ENCODE data around the gene RAB33B. TPM values are rescaled to one million over a fixed set of nuclear protein-coding genes. Genes with fewer than 3 reads are reported as not detected.
"Not testable (repeated sequence)": the region's sequence is repeated elsewhere in the genome, so short reads cannot be mapped to it uniquely, and the experiment has no call there.

The RAB33B gene
- total RNA-seq (2021; fragmentation: NEBNext Ultra II Directional; extraction: Animal tissue kit (Norgen Biotek cat#: 25700)), result 1 to 10 TPM; 3.7 to 5.6 (median 4.8) TPM
- long read RNA-seq, partial matches to known transcripts, result 0 of 8 reads
- long read RNA-seq, other reads (novel, unspliced or antisense), result 8 of 8 reads

GRCh38 chr4:139454111-139455045 lies at the start of gene RAB33B:
Gene RAB33B, plus strand, starts transcription at chr4:139454121. Its CDS starts 75 bp downstream, at chr4:139454196.
- peaks cover 2% of the 10 kb centered on the region; the same call in 1 of the 2 replicates for H3K27me3 Mint-ChIP-seq (ENCODE audit: insufficient read depth)
- H3K27ac Mint-ChIP-seq, result peak within 1 kb of the TSS; percentile 98
- H3K9me3 Mint-ChIP-seq, result no peaks in the 10 kb centered on the region
- H3K4me1 Mint-ChIP-seq (ENCODE audit: low read depth), result peaks cover 63% of the 10 kb centered on the region
- peak within 1 kb of the TSS; percentile 98 for H3K4me3 Mint-ChIP-seq
- H3K36me3 Mint-ChIP-seq (ENCODE audit: low read depth), result no peaks in the 10 kb centered on the region
- TF ChIP-seq, protein P1, sequence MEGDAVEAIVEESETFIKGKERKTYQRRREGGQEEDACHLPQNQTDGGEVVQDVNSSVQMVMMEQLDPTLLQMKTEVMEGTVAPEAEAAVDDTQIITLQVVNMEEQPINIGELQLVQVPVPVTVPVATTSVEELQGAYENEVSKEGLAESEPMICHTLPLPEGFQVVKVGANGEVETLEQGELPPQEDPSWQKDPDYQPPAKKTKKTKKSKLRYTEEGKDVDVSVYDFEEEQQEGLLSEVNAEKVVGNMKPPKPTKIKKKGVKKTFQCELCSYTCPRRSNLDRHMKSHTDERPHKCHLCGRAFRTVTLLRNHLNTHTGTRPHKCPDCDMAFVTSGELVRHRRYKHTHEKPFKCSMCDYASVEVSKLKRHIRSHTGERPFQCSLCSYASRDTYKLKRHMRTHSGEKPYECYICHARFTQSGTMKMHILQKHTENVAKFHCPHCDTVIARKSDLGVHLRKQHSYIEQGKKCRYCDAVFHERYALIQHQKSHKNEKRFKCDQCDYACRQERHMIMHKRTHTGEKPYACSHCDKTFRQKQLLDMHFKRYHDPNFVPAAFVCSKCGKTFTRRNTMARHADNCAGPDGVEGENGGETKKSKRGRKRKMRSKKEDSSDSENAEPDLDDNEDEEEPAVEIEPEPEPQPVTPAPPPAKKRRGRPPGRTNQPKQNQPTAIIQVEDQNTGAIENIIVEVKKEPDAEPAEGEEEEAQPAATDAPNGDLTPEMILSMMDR (IDR thresholded peaks at IDR 0.05), result no peak
- no peak for DNase-seq

DNA sequence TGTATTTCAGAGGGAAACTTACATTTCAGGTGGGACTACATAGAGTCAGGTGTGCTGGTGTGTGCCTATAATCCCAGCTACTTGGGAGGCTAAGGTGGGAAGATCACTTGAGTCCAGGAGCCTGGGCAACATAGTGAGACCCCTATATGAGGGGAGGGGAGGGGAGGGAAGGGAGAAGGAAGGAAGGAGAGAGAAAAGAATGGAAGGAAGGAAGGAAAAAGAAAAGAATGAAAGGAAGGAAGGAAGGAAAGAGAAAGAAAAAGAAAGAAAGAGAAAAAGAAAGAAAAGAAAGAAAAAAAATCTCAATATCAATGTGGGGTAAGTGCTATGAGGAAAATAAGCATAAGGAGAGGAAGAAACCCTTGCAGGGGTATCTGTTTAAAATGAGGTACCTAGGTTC lies 43.6 kb upstream of the RAB33B start:
- Mint-ChIP-seq H3K4me1 (ENCODE audit: low read depth) (no peaks in the 10 kb centered on the region), H3K9me3 (peaks cover 16% of the 10 kb centered on the region), H3K36me3 (ENCODE audit: low read depth) (peaks cover 35% of the 10 kb centered on the region), H3K27me3 (ENCODE audit: insufficient read depth) (no peaks in the 10 kb centered on the region; the same call in 1 of the 2 replicates), H3K4me3 (no peak overlapping the region), H3K27ac (no peak overlapping the region)
- TF ChIP-seq, protein P1 (IDR thresholded peaks at IDR 0.05), result no peak
- DNase-seq, result no peak

DNA sequence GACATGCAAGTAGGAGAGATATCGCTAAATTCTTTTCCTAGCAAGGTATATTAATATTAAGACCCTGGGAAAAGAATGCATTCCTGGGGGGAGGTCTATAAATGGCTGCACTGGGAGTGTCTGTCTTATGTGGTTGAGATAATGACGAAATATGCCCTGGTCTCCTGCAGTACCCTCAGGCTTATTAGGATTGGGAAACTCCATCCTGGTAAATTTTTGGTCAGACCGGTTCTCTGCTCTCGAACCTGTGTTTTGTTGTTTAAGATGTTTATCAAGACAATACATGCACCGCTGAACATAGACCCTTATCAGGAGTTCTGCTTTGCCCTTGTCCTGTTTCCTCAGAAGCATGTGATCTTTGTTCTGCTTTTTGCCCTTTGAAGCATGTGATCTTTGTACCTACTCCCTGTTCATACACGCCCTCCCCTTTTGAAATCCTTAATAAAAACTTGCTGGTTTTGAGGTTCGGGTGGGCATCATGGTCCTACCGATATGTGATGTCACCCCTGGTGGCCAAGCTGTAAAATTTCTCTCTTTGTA lies 39.2 kb upstream of the RAB33B start:
- Mint-ChIP-seq H3K4me1 (ENCODE audit: low read depth) (peaks cover 16% of the 10 kb centered on the region), H3K9me3 (peaks cover 19% of the 10 kb centered on the region), H3K36me3 (ENCODE audit: low read depth) (peaks cover 30% of the 10 kb centered on the region)
- H3K27ac Mint-ChIP-seq; H3K27me3 Mint-ChIP-seq (ENCODE audit: insufficient read depth); DNase-seq; H3K4me3 Mint-ChIP-seq: not testable (repeated sequence)
- TF ChIP-seq, protein P1 (IDR thresholded peaks at IDR 0.05), result peak; percentile 52

DNA sequence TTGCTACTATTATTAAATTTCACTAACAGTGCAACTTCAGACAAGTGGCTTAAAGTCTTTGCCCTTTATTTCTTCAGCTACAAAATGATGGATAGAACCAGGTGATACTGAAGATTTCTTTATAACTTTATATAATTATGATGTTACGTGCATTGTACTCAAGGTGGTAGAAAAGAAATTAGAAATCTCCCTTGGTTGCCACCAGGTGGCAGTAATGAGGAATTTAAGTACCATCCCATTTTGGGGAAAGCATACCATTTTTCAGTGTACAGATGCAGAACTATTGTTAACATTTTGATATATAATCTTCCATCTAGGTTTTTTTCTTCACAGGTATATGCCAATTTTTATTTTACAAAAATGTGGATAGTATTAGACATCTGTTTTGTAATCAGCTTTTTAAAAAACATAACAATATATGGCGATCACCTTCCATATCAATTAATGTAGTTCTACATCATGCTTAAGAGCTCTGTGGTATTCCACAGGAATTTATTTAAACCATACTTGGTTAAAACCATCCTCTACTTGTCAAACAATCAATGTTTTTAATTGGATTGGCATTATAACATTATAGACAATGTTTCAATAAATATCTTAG lies 37.7 kb upstream of the RAB33B start:
- peaks cover 3% of the 10 kb centered on the region for H3K27me3 Mint-ChIP-seq (ENCODE audit: insufficient read depth)
- H3K4me3 Mint-ChIP-seq, result no peak overlapping the region
- peaks cover 19% of the 10 kb centered on the region for H3K4me1 Mint-ChIP-seq (ENCODE audit: low read depth)
- TF ChIP-seq, protein P1 (IDR thresholded peaks at IDR 0.05), result peak; percentile 90
- H3K9me3 Mint-ChIP-seq, result peaks cover 19% of the 10 kb centered on the region
- peaks cover 37% of the 10 kb centered on the region for H3K36me3 Mint-ChIP-seq (ENCODE audit: low read depth)
- H3K27ac Mint-ChIP-seq, result no peak overlapping the region
- peak; percentile 20 for DNase-seq

GRCh38 chr4:139419388-139419914 lies 34.5 kb upstream of the RAB33B start:
- H3K4me1 Mint-ChIP-seq (ENCODE audit: low read depth), result peaks cover 19% of the 10 kb centered on the region
- H3K27ac Mint-ChIP-seq, result peak overlapping the region; percentile 25; the same call in 1 of the 2 replicates
- H3K27me3 Mint-ChIP-seq (ENCODE audit: insufficient read depth), result peaks cover 3% of the 10 kb centered on the region
- TF ChIP-seq, protein P1 (IDR thresholded peaks at IDR 0.05), result no peak
- H3K36me3 Mint-ChIP-seq (ENCODE audit: low read depth), result peaks cover 23% of the 10 kb centered on the region
- peaks cover 12% of the 10 kb centered on the region for H3K9me3 Mint-ChIP-seq
- DNase-seq, result peak; percentile 24
- no peak overlapping the region for H3K4me3 Mint-ChIP-seq
